ENCODE results near the gene TMEM255B.

DNA sequence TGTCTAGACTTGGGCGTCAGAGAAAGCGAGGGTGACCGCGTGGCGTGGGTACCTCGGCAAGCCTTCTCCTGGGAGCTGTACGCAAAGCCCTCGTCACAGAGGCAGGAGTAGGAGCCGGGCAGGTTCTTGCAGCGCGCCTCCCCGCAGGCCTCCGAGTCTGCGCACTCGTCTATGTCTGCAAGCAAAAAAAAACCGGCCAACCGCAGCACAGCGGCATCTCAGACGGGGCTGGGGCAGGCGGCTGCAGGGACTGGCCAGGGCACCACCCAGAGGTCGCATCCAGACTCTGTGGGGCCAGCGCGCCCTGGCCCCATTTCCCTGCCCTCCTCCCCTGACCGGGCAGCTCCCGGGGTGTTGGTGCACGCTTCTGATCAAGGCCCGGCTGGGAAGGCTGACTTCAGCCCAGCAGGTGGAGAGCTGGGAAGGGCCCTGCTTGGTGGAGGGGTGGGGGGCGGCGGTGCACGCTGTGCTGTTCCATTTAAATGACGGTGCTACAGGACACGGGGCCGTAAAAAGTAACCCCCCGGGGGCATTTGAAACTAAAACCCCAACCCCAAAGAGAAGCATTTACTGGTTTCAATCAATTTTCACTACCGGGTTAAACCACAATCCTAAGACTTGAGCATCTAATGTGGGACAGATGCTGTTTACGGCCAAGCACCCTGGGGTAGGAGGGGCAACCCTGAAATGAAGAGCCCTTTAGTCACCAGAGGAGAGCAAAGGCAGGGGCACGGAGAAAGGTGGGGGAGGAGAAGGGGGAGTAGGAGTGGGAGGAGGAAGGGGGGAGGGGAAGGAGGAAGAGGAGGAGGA, 76.6 kb downstream of the TMEM255B start:
- TF ChIP-seq, protein P1, sequence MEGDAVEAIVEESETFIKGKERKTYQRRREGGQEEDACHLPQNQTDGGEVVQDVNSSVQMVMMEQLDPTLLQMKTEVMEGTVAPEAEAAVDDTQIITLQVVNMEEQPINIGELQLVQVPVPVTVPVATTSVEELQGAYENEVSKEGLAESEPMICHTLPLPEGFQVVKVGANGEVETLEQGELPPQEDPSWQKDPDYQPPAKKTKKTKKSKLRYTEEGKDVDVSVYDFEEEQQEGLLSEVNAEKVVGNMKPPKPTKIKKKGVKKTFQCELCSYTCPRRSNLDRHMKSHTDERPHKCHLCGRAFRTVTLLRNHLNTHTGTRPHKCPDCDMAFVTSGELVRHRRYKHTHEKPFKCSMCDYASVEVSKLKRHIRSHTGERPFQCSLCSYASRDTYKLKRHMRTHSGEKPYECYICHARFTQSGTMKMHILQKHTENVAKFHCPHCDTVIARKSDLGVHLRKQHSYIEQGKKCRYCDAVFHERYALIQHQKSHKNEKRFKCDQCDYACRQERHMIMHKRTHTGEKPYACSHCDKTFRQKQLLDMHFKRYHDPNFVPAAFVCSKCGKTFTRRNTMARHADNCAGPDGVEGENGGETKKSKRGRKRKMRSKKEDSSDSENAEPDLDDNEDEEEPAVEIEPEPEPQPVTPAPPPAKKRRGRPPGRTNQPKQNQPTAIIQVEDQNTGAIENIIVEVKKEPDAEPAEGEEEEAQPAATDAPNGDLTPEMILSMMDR (IDR thresholded peaks at IDR 0.05): no peak
- TF ChIP-seq, protein P2, sequence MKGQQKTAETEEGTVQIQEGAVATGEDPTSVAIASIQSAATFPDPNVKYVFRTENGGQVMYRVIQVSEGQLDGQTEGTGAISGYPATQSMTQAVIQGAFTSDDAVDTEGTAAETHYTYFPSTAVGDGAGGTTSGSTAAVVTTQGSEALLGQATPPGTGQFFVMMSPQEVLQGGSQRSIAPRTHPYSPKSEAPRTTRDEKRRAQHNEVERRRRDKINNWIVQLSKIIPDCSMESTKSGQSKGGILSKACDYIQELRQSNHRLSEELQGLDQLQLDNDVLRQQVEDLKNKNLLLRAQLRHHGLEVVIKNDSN (CRISPR knock-in tag; IDR thresholded peaks at IDR 0.05): no peak
- TF ChIP-seq ZNF423 (CRISPR knock-in tag; IDR thresholded peaks at IDR 0.05) (no peak), ZNF281 (CRISPR knock-in tag; IDR thresholded peaks at IDR 0.05) (no peak), ZNF396 (CRISPR knock-in tag; IDR thresholded peaks at IDR 0.05; ENCODE audit: borderline replicate concordance) (no peak), SMAD3 (CRISPR knock-in tag; IDR thresholded peaks at IDR 0.05; ENCODE audit: borderline replicate concordance) (no peak), GABPB1 (CRISPR knock-in tag; IDR thresholded peaks at IDR 0.05) (no peak), CREM (CRISPR knock-in tag; IDR thresholded peaks at IDR 0.05) (no peak), SP1 (CRISPR knock-in tag; conservative IDR thresholded peaks at IDR 0.05) (no peak)
- TF ChIP-seq, protein P3, sequence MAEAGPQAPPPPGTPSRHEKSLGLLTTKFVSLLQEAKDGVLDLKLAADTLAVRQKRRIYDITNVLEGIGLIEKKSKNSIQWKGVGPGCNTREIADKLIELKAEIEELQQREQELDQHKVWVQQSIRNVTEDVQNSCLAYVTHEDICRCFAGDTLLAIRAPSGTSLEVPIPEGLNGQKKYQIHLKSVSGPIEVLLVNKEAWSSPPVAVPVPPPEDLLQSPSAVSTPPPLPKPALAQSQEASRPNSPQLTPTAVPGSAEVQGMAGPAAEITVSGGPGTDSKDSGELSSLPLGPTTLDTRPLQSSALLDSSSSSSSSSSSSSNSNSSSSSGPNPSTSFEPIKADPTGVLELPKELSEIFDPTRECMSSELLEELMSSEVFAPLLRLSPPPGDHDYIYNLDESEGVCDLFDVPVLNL (CRISPR knock-in tag; IDR thresholded peaks at IDR 0.05; ENCODE audit: borderline replicate concordance, low read depth): no peak
